ENCODE data around the gene TNXB.
"Not testable (repeated sequence)": the region's sequence is repeated elsewhere in the genome, so short reads cannot be mapped to it uniquely, and the experiment has no call there.

The TNXB gene

DNA sequence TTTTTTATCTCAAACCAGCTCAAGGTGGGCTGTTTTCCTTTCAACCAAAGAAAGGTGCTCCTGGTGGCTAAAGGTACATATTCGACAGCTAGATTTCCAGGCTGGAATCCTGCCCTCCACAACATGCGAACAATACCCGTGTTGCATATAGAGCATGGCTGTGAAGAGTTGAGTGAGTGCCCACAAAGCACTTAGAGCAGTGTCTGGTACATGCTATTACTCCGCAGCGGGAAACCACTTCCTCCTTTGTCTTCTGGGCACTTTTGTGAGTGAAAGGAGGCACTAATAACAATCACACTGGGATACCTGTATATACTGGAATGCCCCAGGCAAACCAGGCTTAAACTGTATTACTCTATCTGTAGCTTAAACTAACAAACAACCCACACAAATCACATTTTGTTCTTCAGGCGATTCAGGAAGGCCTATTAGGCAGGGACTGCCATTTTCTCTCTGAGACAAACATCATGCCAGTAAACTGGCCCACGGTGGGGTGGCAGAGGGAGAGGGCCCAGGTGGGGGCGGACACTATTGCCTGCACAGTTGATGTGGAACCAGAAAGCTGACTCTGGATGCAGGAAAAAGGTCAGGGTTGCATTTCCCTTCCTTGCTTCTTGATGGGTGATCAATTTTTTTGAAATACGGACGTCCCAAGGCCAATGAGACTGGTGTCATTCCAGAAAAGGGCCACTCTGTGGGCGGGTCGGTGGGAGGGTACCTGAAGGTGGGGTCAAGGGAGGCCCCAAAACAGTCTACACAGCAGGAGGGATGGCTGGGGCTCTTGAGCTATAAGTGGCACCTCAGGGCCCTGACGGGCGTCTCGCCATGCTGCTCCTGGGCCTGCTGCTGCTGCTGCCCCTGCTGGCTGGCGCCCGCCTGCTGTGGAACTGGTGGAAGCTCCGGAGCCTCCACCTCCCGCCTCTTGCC is 71.3 kb downstream of the TNXB start, which contains the start of gene CYP21A2:
TSS of gene CYP21A2 (plus strand) at position 818 of the 927 bp plus-strand sequence. CDS start at position 826, 8 bp downstream.
- not testable (repeated sequence) for DNase-seq

DNA sequence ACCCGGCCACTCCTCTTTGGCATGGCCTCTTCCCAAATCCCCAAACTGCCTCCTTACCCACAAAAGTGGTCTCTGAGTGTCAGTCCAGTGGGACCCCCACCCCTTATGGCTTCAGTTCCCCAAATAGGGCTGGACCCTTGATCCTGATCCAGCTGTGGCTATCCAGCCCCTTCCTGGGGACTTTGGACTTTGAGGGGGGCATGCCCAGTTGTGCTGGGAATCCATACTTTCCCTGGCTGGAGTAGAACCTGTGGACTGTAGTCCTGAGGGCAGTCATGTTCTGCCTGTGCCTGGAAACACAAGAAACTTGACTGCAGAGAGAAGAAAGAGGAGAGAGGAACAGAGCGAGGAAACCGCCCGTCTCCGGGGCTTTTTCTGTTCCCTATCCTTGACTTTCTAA is 72.0 kb downstream of the TNXB start:
- not testable (repeated sequence) for DNase-seq

DNA sequence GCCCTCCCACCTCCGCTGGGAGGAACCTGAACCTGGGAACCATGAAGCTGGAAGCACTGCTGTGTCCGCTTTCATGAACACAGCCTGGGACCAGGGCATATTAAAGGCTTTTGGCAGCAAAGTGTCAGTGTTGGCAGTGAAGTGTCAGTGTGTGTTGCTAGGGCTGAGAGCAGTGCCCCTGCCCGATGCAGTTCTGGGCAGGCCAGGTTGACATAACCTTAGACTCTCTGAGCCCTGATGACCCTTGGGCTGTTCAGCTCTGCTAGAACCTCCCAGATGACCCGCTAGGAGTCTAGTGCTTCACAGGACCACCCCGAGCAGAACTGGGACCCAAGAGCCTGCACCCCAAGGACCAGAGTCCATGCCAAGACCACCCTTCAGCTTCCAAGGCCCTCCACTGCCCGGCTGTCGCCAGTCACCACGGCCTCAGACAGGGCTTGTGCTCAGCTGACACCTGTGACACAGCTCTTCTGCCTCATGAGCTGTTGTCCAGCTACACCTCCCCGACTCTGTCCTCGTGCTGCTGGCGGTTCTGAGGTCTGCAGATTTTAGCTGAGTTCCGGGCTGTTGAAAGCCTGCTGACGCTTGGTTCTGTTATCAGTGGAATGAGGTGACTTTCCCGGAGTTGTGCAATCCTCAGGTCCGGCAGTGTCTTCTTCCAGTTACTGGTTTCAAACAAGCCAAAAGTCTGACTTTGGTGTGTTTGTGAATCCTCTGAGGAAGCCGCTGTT is 73.7 kb downstream of the TNXB start:
- not testable (repeated sequence) for DNase-seq

DNA sequence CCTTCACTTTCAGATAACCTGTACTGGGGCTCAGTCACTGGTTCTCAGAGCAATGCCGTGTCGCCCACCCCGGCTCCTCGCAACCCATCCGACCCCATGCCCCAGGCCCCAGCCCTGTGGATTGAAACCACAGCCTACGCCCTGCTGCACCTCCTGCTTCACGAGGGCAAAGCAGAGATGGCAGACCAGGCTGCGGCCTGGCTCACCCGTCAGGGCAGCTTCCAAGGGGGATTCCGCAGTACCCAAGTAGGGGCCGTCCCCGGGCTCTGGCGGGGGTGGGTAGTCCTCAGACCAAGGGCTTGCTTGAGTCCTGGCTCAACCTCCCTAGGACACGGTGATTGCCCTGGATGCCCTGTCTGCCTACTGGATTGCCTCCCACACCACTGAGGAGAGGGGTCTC is 79.6 kb downstream of the TNXB start:
- DNase-seq: not testable (repeated sequence)

DNA sequence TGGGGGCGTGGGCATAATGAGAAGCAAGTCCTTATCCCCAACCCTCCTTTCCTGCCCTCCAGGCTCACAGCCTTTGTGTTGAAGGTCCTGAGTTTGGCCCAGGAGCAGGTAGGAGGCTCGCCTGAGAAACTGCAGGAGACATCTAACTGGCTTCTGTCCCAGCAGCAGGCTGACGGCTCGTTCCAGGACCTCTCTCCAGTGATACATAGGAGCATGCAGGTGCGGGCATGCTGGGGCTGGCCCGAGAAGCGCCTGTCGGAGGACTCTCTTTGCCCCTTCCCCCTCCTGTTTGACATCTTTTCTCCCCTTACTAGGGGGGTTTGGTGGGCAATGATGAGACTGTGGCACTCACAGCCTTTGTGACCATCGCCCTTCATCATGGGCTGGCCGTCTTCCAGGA is 80.5 kb downstream of the TNXB start:
- DNase-seq: not testable (repeated sequence)

DNA sequence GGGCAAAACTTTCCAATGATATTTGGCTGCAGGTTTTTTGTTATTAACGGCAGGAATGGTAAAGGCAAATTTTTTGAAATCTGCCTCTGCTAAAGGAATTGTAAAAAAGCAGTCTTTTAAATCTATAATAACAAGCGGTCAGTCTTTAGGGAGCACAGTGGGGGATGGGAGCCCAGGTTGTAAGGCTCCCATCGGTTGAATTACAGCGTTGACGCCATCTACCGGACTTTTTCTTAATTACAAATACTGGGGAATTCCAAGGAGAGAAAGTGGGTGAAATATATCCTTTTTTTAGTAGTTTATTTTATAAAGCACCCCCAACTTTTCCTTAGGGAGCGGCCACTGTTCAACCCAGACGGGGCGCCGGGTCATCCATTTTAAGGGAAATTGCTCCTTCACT is 87.0 kb downstream of the TNXB start:
- DNase-seq: not testable (repeated sequence)

DNA sequence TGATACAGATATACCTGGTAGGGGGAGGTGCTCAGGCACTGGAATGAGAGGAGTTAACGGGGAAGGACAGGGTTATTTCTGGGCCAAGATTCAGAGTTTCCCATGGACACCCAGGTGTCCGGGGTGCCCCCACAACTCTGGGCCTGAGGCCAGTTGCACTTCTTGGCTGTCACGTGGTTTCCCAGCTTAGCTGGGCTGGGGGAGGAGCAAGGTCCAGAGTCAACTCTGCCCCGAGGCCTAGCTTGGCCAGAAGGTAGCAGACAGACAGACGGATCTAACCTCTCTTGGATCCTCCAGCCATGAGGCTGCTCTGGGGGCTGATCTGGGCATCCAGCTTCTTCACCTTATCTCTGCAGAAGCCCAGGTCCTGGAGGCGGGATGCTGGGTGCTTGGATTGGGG is 94.6 kb downstream of the TNXB start, which contains the start of gene C4B:
TSS of gene C4B (plus strand) at position 249 of the 400 bp plus-strand sequence. CDS start at position 300, 51 bp downstream.
- DNase-seq: not testable (repeated sequence)

DNA sequence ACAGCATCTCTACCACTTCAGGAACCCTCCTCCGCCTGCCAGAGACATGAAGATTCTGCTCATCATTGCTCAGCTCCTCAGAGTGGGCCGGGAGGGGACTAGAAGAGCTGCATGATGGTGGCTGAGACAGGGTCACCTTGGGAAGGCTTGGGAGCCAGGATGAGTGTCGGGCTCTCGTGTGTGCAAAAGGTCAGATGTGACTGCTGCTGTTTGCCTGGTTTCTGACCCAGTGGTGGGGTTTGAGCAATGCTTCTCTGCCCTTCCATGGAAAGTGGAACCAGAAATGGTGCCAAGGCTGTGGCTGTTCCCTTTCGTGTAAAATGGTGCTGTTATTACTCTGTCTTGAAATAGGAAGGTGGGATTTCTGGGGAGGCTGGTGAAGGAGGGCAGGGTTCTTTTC is 95.4 kb downstream of the TNXB start:
- not testable (repeated sequence) for DNase-seq

DNA sequence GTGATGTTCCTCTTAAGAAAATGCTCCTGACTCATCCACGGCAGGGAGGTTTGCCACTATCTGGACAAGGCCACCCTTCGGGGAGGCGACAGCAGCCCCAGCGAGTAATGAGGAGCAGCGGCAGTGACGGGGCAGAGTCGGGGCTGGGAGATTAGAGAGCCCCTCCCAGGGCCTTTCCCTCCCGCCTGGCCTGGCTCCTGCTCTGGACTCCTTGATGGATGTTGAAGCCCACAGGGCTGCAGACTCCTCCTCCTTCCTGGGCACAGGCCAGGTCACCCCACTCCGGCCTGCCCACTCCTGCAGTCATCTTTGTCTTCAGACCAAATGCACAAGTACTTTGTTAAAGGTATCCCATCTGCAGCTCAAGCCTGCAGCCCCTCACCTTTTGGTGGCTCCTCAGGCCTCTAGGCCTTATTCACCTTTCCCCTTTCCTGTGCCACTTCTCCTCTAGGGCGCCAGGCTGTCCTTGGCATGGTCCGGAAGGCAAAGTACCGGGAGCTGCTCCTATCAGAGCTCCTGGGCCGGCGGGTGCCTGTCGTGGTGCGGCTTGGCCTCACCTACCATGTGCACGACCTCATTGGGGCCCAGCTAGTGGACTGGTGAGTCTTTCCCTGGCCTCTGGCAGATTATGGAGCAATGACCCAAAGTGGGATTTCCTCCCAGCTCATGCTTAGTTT is 96.1 kb downstream of the TNXB start:
- DNase-seq: not testable (repeated sequence)

DNA sequence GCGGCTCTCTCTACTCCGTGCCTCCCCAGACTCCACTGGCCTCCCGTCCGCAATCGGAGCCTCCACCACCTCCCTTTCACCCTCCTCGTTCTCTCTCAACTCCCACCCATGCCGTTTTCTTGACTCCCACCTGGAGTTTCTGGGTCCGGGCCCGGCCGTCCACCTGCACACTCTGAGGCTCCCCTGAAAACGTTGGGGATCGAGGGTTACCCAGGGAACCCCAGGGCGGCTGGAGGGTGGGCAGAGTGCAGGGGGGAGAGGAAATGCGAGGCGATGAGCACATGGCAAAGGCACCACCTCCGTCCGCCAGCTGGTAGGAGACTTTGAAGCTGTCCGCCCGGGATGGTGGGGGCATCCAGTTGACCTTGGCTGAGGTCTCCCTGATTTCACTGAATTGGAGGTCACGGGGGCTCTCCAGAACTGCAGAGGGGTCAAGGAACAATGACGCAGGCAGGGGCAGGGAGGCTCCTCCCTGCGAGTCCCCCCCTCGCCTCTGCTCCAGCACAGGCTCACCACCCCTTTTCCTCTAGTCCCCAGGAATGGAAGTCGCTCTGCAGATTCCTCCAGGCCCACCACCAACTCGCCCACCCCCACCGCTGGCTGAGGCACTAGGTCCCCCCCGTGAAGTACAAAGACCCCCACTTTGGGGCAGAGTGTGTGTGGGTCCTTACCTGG is 98.1 kb downstream of the TNXB start:
- not testable (repeated sequence) for DNase-seq

DNA sequence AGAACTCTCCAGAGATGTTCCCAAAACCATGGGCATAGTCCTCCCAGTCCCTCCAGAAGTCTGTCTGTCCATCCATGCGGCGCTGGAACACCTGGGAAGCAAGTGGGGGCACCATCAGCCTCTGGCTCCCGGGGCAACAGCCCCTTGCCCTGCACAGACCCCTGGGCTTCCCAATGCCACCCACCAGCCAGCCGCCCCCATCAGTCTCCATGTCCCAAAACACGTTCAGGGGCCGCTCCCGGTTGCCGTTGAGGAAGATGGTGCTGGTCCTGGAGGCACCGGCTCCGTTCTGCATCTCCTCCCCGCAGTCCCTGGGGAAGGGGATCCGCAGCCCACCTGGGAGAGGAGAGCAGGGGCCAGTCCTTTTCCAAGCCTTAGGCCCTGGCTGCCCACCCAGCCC is 99.6 kb downstream of the TNXB start:
- DNase-seq: not testable (repeated sequence)

DNA sequence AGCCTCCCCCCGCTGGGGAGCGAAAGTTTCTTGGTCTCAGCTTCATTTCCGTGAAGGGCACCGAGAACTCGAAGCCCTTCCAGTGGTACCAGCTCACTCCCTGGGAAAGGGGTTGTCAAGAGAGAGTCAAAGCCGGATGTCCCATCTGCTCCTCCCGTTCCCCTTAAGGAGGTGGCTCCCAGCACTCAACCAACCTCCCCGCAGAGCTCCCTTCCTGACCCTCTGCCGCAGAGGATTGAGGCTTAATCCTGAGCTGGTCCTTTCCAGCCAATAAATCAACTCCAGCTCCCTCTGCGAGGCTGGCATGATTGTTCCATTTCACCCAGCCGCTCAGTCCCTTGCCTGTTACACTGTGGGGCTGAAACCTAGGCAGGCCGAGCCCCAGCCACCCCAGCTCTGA is 100.5 kb downstream of the TNXB start:
- not testable (repeated sequence) for DNase-seq

DNA sequence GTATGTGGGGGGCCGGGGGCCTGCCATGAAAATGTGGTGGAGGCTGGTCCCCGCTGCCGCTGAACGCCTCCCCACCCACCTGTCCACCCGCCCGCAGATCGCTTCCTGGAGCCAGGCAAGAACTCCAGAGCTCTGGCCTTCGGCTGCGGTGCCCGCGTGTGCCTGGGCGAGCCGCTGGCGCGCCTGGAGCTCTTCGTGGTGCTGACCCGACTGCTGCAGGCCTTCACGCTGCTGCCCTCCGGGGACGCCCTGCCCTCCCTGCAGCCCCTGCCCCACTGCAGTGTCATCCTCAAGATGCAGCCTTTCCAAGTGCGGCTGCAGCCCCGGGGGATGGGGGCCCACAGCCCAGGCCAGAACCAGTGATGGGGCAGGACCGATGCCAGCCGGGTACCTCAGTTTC is 101.1 kb downstream of the TNXB start:
- not testable (repeated sequence) for DNase-seq

DNA sequence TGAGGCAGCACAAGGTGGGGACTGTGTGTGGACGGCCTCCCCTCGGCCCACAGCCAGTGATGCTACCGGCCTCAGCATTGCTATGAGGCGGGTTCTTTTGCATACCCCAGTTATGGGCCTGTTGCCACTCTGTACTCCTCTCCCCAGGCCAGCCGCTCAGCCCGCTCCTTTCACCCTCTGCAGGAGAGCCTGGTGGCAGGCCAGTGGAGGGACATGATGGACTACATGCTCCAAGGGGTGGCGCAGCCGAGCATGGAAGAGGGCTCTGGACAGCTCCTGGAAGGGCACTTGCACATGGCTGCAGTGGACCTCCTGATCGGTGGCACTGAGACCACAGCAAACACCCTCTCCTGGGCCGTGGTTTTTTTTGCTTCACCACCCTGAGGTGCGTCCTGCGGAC is 102.1 kb downstream of the TNXB start:
- DNase-seq: not testable (repeated sequence)

DNA sequence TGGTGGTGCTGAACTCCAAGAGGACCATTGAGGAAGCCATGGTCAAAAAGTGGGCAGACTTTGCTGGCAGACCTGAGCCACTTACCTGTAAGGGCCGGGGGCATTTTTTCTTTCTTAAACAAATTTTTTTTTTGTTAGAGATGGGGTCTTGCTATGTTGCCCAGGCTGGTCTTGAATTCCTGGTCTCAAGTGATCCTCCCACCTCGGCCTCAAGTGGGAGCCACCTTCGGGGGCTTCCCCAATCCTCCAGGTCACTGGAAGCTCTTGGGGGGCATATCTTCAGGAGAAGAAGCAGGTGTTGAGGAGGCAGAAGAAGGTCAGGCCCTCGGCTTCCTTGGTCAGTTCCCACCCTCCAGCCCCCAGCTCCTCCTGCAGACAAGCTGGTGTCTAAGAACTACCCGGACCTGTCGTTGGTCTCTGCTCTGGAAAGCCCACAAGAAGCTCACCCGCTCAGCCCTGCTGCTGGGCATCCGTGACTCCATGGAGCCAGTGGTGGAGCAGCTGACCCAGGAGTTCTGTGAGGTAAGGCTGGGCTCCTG is 103.1 kb downstream of the TNXB start:
- DNase-seq: not testable (repeated sequence)

DNA sequence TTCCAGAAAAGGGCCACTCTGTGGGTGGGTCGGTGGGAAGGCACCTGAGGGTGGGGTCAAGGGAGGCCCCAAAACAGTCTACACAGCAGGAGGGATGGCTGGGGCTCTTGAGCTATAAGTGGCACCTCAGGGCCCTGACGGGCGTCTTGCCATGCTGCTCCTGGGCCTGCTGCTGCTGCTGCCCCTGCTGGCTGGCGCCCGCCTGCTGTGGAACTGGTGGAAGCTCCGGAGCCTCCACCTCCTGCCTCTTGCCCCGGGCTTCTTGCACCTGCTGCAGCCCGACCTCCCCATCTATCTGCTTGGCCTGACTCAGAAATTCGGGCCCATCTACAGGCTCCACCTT is 103.6 kb downstream of the TNXB start:
- not testable (repeated sequence) for DNase-seq

DNA sequence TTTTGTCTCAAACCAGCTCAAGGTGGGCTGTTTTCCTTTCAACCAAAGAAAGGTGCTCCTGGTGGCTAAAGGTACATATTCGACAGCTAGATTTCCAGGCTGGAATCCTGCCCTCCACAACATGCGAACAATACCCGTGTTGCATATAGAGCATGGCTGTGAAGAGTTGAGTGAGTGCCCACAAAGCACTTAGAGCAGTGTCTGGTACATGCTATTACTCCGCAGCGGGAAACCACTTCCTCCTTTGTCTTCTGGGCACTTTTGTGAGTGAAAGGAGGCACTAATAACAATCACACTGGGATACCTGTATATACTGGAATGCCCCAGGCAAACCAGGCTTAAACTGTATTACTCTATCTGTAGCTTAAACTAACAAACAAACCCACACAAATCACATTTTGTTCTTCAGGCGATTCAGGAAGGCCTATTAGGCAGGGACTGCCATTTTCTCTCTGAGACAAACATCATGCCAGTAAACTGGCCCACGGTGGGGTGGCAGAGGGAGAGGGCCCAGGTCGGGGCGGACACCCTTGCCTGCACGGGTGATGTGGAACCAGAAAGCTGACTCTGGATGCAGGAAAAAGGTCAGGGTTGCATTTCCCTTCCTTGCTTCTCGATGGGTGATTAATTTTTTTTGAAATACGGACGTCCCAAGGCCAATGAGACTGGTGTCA is 104.1 kb downstream of the TNXB start:
- DNase-seq: not testable (repeated sequence)

DNA sequence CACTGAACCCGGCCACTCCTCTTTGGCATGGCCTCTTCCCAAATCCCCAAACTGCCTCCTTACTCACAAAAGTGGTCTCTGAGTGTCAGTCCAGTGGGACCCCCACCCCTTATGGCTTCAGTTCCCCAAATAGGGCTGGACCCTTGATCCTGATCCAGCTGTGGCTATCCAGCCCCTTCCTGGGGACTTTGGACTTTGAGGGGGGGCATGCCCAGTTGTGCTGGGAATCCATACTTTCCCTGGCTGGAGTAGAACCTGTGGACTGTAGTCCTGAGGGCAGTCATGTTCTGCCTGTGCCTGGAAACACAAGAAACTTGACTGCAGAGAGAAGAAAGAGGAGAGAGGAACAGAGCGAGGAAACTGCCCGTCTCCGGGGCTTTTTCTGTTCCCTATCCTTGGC is 104.7 kb downstream of the TNXB start:
- DNase-seq: not testable (repeated sequence)

DNA sequence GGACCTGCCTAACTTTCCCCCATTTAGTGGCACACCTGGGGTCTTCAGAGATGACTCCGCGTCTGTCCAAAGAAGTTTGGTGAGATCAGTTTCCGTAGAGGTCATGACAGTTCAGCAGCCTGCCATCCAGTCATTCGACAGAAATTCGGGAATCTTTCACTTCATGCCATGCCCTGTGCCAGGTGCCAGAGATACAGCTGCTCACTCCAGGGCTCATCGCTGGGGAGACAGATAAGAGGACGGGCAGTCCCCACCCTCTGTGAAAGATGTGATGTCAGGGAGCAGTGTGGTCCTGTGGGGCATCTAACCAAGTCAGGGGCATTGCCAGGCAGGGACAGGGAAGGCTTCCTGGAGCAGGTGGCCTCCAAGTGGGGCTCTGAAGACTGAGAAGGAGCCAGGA is 105.8 kb downstream of the TNXB start:
- DNase-seq: not testable (repeated sequence)

DNA sequence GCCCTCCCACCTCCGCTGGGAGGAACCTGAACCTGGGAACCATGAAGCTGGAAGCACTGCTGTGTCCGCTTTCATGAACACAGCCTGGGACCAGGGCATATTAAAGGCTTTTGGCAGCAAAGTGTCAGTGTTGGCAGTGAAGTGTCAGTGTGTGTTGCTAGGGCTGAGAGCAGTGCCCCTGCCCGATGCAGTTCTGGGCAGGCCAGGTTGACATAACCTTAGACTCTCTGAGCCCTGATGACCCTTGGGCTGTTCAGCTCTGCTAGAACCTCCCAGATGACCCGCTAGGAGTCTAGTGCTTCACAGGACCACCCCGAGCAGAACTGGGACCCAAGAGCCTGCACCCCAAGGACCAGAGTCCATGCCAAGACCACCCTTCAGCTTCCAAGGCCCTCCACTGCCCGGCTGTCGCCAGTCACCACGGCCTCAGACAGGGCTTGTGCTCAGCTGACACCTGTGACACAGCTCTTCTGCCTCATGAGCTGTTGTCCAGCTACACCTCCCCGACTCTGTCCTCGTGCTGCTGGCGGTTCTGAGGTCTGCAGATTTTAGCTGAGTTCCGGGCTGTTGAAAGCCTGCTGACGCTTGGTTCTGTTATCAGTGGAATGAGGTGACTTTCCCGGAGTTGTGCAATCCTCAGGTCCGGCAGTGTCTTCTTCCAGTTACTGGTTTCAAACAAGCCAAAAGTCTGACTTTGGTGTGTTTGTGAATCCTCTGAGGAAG is 106.4 kb downstream of the TNXB start:
- DNase-seq: not testable (repeated sequence)

DNA sequence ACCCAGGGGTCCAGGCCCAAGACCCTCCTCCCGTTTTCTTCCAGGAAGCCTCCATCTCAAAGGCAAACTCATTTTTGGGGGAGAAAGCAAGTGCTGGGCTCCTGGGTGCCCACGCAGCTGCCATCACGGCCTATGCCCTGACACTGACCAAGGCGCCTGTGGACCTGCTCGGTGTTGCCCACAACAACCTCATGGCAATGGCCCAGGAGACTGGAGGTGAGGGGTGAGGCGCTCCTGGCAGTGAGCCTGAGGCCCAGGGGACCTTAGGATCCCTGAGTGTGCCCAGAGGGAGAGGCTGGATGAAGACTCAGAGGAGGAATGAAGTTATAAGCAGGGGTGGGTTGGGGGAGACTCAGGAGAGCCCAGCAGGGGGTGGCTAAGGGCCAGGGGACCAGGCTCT is 112.8 kb downstream of the TNXB start:
- not testable (repeated sequence) for DNase-seq

Data from NCI-H2029 treated with DMSO at 0.1 percent for 48 hours (cell line).